ENCODE results near the gene AK8. TPM values are rescaled to one million over a fixed set of nuclear protein-coding genes. Genes with fewer than 3 reads are reported as not detected.

The AK8 gene
- total RNA-seq, 2 donors from 2014 or later, result 0.26 TPM; not detected in 1

DNA sequence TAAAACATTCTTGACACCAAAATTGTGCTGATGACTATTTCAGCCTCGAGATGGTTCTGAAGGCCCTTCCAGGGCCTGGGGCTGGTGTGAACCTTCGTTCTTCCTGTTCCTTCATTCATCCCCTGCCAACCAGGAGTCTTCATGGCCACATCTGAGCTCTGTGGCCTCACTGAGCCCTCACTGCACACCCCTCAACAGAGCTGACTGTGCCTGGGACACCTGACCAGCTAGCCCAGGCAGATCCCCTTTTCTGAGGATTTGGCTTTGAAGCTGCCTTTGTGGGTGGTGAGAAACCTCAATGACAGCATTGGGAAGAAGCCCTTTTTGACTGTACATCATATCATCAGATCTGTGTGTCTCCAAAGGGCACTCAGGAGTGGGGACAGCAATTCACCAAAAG lies 13.8 kb downstream of the AK8 start:
- Histone ChIP-seq H3K27ac (no peak overlapping the region), H3K36me3 (replicated peaks in 1 of 2; ENCODE audit: insufficient read depth in 1 of 2, low read depth in 2 of 2) (no peaks in the 10 kb centered on the region), H3K27me3 (no peaks in the 10 kb centered on the region), H3K4me1 (no peaks in the 10 kb centered on the region), H3K4me3 (no peak overlapping the region), H3K9me3 (no peaks in the 10 kb centered on the region)
- intact Hi-C loops (cut with DNase I), result no loop called here
- DNase-seq (no peak), ATAC-seq (no peak)
- 57 to 67% methylated on average over 2 of the region's 2 CpGs for WGBS, 2 donors
- TF ChIP-seq CTCF (IDR thresholded peaks at IDR 0.05) (no peak), POLR2A (IDR thresholded peaks at IDR 0.05) (no peak)

DNA sequence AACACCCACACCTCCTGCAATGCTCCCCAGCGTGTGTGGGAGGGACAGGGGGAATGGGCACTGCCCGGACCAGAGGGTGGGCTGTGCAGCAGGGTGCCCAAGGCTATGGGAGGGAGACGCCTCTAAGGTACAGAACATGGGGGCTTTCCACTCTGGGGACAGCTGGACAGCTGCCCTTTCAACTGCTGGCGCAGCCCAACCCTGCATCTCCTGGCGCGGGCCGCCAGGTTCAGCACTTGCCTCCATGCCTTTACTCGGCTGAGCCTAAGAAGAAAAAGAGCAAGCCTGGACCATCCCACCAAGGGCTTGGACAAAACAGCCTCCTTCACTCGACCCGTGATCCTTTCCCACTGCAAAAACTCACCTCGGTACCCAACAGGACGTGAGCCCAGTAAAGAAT lies 15.0 kb downstream of the AK8 start:
- DNase-seq, result no peak

DNA sequence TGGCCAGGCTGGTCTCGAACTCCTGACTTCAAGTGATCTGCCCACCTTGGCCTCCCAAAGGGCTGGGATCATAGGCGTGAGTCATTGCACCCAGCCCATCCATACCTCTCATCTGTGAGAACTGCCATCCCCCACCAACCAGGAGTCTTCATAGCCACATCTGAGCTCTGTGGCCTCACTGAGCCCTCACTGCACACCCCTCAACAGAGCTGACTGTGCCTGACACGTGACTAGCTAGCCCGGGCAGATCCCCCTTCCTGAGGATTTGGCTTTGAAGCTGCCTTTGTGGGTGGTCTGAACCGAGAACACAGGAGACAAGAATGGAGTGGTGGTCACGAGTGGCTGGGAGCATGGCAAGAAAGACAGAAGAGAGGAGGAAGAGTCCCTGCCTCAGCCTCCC lies 15.6 kb downstream of the AK8 start:
- Histone ChIP-seq H3K4me3 (no peak overlapping the region), H3K27ac (no peak overlapping the region), H3K36me3 (replicated peaks in 1 of 2; ENCODE audit: insufficient read depth in 1 of 2, low read depth in 2 of 2) (no peaks in the 10 kb centered on the region), H3K4me1 (no peaks in the 10 kb centered on the region), H3K27me3 (no peaks in the 10 kb centered on the region), H3K9me3 (no peaks in the 10 kb centered on the region)
- 83 to 85% methylated on average over 6 of the region's 6 CpGs for WGBS, 2 donors
- TF ChIP-seq POLR2A (IDR thresholded peaks at IDR 0.05) (no peak), CTCF (IDR thresholded peaks at IDR 0.05) (no peak)
- no peak for ATAC-seq
- no peak for DNase-seq
- intact Hi-C loops (cut with DNase I), result no loop called here

More for the DNA sequence above, 15.0 kb downstream of the AK8 start:
- Histone ChIP-seq H3K27me3 (no peaks in the 10 kb centered on the region), H3K9me3 (no peaks in the 10 kb centered on the region), H3K36me3 (replicated peaks in 1 of 2; ENCODE audit: insufficient read depth in 1 of 2, low read depth in 2 of 2) (no peaks in the 10 kb centered on the region), H3K4me3 (no peak overlapping the region), H3K27ac (no peak overlapping the region), H3K4me1 (no peaks in the 10 kb centered on the region)
- intact Hi-C loops (cut with DNase I), result no loop called here
- ATAC-seq, result no peak
- WGBS, 2 donors, result 76 to 82% methylated on average over 8 to 12 of the region's 12 CpGs
- TF ChIP-seq POLR2A (IDR thresholded peaks at IDR 0.05) (no peak), CTCF (IDR thresholded peaks at IDR 0.05) (no peak)

DNA sequence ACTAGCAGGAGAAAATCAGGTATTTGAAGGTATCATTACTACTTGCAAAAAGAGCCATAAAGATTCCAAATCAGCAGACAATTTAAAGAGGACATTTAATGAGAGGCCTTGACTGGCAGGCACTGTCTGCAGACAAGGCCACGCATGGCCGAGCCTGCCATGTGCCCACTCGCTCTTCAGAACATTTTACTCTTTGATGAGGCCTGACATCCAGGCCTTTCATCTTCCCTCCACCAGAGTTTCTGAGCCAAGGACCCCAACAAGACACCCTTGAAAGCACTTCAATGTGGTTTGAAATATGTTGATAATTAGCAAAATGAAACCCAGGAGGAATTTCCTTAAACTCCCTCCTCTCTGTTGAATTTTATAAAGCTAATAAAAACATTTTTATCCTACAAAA lies 16.4 kb downstream of the AK8 start:
- no peaks in the 10 kb centered on the region for H3K9me3 ChIP-seq
- no peaks in the 10 kb centered on the region for H3K36me3 ChIP-seq (replicated peaks in 1 of 2; ENCODE audit: insufficient read depth in 1 of 2, low read depth in 2 of 2)
- ATAC-seq (no peak), DNase-seq (no peak)
- H3K4me3 ChIP-seq, result no peak overlapping the region
- intact Hi-C loops (cut with DNase I), result no loop called here
- WGBS, 2 donors, result 92 to 95% methylated on average over 3 of the region's 3 CpGs
- H3K27ac ChIP-seq, result no peak overlapping the region
- H3K27me3 ChIP-seq, result no peaks in the 10 kb centered on the region
- H3K4me1 ChIP-seq, result no peaks in the 10 kb centered on the region
- TF ChIP-seq POLR2A (IDR thresholded peaks at IDR 0.05) (no peak), CTCF (IDR thresholded peaks at IDR 0.05) (no peak)

DNA sequence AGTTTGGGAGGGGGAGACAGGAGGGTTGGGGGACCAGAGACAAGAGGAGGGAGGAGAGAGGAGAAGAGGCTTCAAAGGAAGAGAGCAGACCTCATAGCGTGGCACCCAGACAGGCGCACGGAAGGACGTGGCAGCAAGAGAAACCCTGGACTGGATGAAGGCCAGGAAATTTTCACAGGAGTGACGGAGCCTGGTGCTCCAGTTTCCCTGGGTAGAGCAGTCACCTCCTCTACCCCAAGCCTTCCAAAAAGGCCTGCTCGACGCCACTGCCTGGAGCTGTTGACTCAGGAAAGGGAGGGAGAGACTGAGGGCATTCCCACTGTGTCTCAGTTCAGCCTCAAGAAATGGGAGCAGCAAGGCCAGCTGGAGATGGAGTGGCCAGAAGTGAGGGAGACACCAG lies 19.3 kb downstream of the AK8 start:
- H3K4me3 ChIP-seq, result no peak overlapping the region
- no peaks in the 10 kb centered on the region for H3K27me3 ChIP-seq
- no peaks in the 10 kb centered on the region for H3K4me1 ChIP-seq
- intact Hi-C loops (cut with DNase I), result no loop called here
- no peak for ATAC-seq
- H3K9me3 ChIP-seq, result no peaks in the 10 kb centered on the region
- DNase-seq, result no peak
- no peak overlapping the region for H3K27ac ChIP-seq
- TF ChIP-seq POLR2A (IDR thresholded peaks at IDR 0.05) (no peak), CTCF (IDR thresholded peaks at IDR 0.05) (no peak)
- H3K36me3 ChIP-seq (replicated peaks in 1 of 2; ENCODE audit: insufficient read depth in 1 of 2, low read depth in 2 of 2), result no peaks in the 10 kb centered on the region
- WGBS, 2 donors, result 62 to 66% methylated on average over 7 of the region's 7 CpGs

Data from body of pancreas (tissue), 4 donors.